VCaP (cell line): ENCODE results near the gene CLIC5.

Experiments
- H3K27ac ChIP-seq: fragments of 450-650 bp; 2 replicates; pipeline ENCODE4 v1.5.1; 2017
- TF ChIP-seq, protein P1 (sequence below): fragments of 450-650 bp; conservative IDR thresholded peaks from 2 replicates; pipeline ENCODE4 v1.5.1; 2017; ENCODE audit warnings: mild to moderate bottlenecking, moderate library complexity

CLIC5 gene

DNA sequence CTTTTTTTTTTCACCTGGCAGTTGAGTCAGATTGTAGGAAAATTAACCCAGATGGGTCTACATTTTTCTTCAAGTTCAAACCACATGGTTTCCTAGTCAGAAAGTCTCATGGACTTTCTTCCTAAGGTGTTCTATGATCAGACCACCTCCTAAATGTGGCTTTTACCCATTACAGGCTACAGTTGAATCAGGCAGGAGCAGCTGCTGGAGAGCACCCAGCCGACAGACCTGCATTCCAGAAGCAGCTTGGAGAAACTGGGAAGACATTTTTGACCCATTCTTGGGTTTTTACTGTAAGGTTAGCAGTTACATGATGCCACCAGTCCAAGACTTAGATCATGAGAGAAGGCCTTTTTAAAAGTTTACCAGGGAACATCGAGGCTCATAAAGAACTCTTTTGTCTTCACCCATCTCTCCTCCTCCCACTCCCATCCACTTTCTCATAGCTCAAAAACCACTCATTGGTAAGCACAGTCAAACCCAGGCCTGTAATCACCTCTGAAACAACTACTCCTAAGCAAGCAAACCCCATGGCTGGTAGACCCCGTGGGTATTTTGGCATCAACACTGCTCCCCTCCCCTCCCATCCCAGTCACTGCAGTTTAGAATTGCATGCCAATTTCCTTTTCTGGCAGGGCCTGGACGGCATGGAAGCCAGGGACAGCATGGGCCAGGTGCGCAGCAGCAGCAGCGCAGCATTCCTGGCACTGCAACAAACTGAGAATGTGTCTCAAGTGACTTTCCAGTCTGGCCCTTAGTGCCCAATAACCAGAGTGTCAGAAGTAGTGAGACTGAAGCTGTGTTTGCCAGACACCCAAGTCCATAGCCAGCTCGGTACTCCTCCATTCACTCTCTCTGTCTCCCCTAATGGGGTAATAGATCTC lies 113.7 kb downstream of the CLIC5 start:
- TF ChIP-seq, protein P1, sequence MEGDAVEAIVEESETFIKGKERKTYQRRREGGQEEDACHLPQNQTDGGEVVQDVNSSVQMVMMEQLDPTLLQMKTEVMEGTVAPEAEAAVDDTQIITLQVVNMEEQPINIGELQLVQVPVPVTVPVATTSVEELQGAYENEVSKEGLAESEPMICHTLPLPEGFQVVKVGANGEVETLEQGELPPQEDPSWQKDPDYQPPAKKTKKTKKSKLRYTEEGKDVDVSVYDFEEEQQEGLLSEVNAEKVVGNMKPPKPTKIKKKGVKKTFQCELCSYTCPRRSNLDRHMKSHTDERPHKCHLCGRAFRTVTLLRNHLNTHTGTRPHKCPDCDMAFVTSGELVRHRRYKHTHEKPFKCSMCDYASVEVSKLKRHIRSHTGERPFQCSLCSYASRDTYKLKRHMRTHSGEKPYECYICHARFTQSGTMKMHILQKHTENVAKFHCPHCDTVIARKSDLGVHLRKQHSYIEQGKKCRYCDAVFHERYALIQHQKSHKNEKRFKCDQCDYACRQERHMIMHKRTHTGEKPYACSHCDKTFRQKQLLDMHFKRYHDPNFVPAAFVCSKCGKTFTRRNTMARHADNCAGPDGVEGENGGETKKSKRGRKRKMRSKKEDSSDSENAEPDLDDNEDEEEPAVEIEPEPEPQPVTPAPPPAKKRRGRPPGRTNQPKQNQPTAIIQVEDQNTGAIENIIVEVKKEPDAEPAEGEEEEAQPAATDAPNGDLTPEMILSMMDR = no peak
- H3K27ac ChIP-seq = no peak overlapping the region

DNA sequence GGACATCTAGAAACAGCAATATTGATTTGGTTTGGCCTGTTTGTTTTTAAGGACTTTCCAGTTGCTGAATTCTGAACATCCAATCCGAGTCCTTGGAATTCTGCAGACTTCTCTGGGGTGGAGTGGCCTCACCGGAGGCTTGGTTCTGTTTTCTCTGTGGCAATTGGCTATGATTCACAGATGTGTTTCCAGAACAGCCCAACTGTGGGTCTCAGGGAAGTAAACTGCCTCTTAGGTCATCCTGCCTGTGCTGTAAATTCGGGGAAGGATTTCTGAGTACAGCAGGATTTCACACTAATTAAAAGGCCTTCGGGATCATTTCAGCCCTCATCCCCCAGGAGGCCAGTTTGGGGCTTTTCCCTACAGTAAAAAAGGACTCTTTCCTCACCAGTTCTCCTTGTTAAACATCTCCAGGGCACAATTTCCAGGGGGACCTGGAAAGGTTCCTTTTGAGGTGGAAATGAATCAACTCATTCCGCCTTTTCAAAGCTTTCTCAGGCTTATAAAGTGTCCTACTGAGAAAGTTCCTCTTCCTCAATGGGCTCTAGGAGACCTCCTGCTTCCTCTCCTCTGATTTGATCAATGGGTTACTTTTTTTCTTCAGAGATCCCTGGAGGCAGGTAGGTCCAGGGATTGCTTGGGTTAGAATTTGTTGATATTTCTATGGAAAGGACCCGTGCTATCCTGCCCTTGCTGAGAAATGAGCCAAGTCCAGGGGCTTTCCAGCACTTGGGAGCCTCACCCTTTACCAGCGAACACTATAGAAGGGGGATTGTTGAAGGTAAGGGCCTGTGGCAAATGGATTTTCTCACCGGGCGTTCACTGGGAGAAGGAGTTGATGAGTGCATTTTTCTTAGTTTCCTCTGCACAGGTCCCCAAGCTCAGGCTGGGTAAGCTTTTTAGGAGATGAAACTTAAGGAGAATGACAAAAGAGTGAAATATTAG lies 114.6 kb downstream of the CLIC5 start:
- no peak overlapping the region for H3K27ac ChIP-seq
- TF ChIP-seq, protein P1 = no peak

DNA sequence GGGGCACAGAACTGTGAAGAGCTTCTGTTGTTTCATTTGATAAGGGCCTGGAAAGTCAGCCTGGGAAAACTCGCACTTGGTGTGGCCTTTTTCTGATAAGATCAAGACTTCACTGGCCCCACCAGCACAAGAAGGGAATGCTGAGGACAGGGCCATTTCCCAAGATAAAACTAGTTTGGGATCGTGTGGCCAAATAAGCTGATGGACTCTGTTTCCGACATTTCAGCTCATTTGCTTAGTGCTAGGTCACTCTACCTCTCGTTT lies 116.0 kb downstream of the CLIC5 start:
- TF ChIP-seq, protein P1 = no peak
- H3K27ac ChIP-seq = no peak overlapping the region

DNA sequence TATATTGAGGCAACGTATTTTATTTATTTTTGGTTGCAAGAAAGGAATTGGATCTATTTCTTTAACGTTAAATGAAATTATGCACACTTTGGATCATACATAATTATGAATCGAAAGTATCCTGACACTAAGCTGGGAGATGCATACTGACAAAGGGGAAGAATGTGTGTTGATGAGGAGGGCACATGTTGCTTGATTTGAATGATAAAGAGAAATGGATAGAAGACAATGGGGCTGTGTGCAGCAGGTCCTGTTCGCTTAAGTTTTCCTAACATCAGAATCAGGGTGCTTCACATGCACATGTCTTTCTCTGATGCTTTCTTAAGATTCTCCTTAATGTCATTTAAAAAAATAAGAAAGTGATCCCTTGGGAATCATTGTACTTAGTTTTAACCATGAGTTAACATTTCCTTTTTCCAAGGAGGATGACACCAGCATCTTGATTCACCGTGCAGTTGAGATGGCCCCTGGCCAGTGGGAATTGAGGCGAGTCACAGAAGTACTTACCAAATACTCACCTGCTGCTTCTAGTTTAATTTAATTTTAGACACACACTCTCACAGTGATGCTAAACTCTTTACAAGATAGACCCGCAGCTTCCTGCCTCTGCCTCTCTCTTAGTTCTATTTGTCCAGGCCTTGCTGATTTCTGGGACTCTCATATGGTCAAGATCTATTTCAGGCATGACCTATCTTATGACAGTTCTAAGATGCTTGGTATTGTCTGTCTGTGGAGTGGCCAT lies 116.5 kb downstream of the CLIC5 start:
- no peak overlapping the region for H3K27ac ChIP-seq
- TF ChIP-seq, protein P1 = no peak

DNA sequence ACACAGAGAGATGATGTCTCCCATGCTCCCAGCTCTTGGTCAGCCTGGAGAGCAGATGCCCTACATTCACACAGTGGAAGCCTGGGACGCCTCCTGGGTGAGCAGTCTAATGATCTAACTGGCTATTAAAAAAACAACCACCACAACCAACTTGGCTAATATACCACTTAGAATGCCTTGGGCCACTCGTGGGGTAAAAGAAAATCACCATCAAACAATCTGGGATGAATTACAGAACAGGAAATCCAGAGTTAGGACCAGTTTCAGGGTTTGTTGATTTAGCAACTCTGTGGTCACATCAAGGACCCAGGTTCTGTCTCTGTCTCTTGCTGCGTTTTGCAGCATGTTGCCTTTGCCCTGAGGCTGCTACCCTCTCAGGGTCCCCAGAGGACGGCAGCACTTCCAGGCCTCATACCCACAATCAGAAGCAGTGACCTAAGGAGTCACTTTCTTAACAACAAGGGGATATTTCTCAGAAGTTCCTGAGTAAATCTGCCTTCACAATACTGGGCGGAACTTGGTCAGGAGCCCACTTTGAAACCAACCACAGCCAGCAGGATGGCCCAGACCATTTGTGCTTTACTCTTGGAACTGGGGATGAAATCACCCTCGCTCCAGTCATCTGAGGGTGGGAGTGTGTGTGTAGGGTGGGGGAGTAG lies 118.7 kb downstream of the CLIC5 start:
- H3K27ac ChIP-seq = no peak overlapping the region
- TF ChIP-seq, protein P1 = no peak

DNA sequence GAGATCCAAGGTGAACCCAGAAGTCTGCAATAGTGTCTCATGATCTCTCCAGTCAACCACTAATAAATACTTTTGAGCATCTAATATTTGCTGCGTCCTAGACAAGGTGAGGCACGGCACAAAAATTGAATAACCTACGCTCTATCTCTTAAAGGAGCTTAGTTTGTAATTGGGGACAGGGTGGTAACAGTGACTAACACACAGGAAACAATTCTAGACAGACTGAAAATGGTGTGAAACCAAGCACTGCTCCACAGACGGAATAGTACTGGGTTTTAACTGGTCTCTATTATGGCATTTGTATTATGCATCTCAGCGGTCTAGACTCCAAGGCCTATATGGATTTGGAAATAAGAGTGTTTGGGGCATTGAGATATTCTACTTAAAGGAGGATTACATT lies 120.1 kb downstream of the CLIC5 start:
- H3K27ac ChIP-seq = no peak overlapping the region

More for the DNA sequence above, 120.1 kb downstream of the CLIC5 start:
- TF ChIP-seq, protein P1 = no peak
